GM12874 (cell line): ENCODE data around the gene ACSL4.

Source experiments
- TF ChIP-seq, protein P1 (sequence below): IDR thresholded peaks from 2 replicates; pipeline ENCODE4 v1.5.1; 2011; ENCODE audit warnings: low read depth, mild to moderate bottlenecking, control low read depth, low read length, moderate library complexity; ENCODE audit not compliant: insufficient read depth

ACSL4 gene

DNA sequence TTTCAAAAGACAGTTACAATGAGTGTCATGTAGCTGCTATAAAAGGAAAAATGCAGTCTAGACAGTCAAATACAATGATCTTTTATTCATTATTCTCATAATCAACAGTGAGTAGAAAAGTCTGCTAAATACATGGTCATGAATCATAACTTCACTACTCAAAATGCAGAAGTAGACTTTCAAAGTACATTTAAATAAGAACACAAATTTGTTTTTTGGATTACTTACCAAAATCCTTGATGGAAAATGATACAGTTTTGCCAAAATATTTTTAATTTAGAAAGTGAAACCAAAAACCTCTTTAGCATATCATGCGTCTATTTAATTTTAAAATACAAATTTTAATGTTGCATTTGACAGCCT lies 4.9 kb downstream of the ACSL4 start:
- TF ChIP-seq, protein P1, sequence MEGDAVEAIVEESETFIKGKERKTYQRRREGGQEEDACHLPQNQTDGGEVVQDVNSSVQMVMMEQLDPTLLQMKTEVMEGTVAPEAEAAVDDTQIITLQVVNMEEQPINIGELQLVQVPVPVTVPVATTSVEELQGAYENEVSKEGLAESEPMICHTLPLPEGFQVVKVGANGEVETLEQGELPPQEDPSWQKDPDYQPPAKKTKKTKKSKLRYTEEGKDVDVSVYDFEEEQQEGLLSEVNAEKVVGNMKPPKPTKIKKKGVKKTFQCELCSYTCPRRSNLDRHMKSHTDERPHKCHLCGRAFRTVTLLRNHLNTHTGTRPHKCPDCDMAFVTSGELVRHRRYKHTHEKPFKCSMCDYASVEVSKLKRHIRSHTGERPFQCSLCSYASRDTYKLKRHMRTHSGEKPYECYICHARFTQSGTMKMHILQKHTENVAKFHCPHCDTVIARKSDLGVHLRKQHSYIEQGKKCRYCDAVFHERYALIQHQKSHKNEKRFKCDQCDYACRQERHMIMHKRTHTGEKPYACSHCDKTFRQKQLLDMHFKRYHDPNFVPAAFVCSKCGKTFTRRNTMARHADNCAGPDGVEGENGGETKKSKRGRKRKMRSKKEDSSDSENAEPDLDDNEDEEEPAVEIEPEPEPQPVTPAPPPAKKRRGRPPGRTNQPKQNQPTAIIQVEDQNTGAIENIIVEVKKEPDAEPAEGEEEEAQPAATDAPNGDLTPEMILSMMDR, result no peak

DNA sequence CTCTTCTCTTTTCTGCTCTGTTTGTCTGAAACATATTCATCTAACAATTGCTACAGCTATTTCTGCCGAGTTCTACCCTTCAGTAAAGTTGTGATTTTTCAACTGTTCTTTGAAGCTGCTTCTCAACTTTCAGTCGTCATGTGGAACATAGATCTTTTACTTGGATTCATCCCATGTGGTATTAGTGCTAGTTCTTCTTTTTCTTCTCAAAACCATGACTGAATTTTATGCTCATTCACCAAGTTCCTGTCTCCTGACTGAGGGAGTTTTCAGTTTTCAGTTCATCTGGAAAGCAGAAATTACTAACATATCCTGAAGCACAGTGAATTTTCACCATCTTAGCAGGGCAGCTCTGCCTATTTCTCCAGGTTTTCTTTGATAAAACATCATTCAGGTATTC lies 12.1 kb downstream of the ACSL4 start:
- TF ChIP-seq, protein P1, result no peak

GRCh38 chrX:109719264-109719663 lies 13.8 kb downstream of the ACSL4 start:
- TF ChIP-seq, protein P1, result no peak

DNA sequence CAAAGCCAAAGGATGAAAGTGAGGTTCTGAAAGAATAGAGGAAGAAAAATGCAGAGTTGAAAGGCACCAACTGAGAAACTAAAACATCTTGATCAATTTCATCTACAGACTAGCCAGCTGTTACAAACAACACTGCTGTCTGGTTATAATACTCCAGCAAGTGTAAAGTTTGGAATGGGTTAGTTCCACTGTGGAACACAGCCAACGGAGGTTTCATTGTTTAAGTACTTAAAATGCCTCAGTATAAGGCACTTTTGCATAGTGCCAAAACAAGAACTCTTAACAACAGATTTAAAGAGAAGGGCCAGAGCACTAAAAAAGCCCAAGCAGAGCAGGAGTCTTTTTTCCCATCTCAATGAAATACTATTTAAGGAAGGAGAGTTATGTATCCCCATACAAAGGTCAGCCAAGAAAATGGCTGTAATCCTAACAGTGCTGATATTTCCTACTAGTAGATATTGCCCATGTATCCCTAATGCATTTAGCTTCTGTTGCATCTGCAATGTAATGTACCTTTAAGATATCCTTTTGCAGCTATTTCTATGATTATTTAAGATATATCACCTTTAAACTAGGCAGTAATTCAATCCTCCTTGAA lies 16.5 kb downstream of the ACSL4 start:
- TF ChIP-seq, protein P1, result no peak

DNA sequence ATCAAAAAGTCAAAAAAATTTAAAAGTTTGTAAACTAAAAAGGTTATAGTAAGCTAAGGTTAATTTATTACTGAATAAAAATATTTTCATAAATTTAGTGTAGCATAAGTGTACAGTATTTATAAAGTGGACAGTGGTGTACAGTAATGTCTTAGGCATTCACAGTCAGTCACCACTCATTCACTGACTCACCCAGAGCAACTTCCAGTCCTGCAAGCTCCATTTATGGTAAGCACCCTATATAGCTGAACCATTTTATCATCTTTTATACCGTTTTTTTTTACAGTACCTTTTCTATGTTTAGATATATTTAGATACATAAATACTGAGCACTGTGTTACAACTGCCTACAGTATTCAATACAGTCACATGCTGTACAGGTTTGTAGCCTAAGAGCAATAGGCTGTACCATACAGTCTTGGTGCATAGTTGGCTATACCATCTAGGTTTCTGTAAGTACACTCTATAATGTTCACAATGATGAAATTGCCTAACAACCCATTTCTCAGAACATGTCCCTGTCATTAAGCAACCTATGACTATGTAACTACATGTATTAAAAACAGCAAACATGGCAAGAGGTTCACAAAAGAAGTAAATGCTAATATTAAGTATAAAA lies 18.6 kb downstream of the ACSL4 start:
- TF ChIP-seq, protein P1, result no peak

DNA sequence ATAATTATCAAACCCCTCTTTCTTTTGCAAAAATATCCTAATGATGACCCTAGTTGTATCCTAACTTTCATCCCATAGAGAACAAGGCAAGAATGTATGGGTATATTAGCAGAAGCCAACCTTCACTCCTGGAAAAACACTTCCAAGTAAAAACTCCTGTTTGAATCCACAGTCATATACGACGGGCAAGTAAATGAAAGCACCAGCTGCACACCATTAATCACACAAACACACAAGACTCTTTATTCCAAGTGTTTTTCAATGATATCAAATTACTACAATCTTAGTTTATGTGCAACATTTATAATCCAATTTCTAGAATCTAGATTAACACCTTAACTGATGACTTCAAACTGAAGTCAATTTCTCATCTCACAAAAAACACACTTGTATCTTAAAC lies 22.9 kb downstream of the ACSL4 start:
- TF ChIP-seq, protein P1, result no peak

DNA sequence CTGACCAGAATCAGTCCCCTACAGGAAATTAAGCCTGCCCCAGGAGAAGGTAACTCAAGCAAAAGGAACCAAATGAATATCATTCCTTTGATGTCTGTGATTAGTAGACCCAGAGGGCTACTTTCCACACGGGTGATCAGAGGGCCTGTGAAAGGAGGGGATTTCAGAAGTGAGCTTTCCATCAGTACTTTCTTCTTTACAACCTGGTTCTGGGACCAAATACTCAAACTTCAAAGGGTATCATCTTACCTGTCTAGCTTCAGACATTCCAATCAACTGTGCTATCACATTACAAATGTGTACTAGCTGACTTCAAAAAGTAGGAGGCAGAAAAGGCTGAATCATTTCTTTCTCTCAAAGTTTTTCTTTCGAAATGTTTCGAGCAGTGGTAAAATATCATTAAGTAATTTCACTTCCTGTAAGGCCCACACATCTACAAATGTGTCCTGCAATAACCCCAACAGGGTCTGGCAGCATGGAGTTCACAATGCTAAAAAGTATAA lies 23.9 kb downstream of the ACSL4 start:
- TF ChIP-seq, protein P1, result no peak
